ENCODE data around the gene CD14.

Gene CD14

DNA sequence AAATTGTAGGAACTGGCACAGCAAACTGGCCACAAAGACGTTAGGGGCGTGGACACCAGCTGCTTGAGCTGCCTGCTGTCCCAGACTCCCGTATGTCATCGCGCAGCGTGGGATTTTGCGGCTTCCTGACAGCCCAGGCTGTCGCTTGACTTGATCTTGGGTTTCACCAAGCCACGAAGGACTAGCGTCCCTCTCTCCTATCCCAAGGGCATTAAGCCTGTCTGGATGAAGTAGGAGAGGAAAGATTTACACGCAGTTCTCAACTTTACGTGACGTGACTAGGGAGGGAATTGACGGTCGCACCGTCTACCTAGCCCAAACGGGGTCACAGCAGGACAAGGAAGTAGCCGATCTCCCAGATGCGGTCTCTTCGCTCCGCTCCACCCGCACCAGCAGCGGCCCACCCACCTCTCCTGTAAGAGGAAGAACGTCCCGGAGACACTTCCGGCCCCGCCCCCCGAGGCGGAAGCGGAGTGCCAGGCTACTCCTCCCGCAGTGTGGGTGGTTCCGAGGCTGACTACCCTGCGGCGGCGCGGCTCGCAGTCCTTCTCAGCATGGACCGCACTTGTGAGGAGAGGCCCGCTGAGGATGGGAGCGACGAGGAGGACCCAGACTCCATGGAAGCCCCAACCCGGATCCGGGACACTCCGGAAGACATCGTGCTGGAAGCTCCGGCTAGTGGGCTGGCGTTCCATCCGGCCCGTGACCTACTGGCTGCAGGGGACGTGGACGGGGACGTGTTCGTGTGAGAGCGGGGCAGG, 31.6 kb upstream of the CD14 start, which contains the start of gene WDR55 (continued):
- TF ChIP-seq ZBTB21 (tag by site-specific recombination; IDR thresholded peaks at IDR 0.05) (peak; percentile 86), ZNF623 (tag by site-specific recombination; IDR thresholded peaks at IDR 0.05) (no peak), TSHZ1 (tag by site-specific recombination; IDR thresholded peaks at IDR 0.05; ENCODE audit: borderline replicate concordance) (no peak), ZNF416 (tag by site-specific recombination; IDR thresholded peaks at IDR 0.05) (no peak), SCRT1 (tag by site-specific recombination; IDR thresholded peaks at IDR 0.05; ENCODE audit: borderline replicate concordance) (no peak), ZNF600 (tag by site-specific recombination; IDR thresholded peaks at IDR 0.05) (peak; percentile 93), MZF1 (tag by site-specific recombination; IDR thresholded peaks at IDR 0.05; ENCODE audit: borderline replicate concordance) (no peak), ZNF585B (tag by site-specific recombination; IDR thresholded peaks at IDR 0.05) (no peak), BCL6B (tag by site-specific recombination; IDR thresholded peaks at IDR 0.05) (no peak), GLI4 (tag by site-specific recombination; IDR thresholded peaks at IDR 0.05) (no peak), GLIS1 (tag by site-specific recombination; IDR thresholded peaks at IDR 0.05) (peak; percentile 73; the same call in 1 of the 2 replicates), ZNF133 (tag by site-specific recombination; IDR thresholded peaks at IDR 0.05) (no peak), PATZ1 (tag by site-specific recombination; IDR thresholded peaks at IDR 0.05) (peak; percentile 84), ZNF677 (tag by site-specific recombination; IDR thresholded peaks at IDR 0.05) (no peak), ZNF202 (tag by site-specific recombination; IDR thresholded peaks at IDR 0.05; ENCODE audit: borderline replicate concordance) (no peak), ZNF76 (tag by site-specific recombination; IDR thresholded peaks at IDR 0.05; ENCODE audit: borderline replicate concordance, low read depth) (peak; percentile 72)
- TF ChIP-seq, protein P1, sequence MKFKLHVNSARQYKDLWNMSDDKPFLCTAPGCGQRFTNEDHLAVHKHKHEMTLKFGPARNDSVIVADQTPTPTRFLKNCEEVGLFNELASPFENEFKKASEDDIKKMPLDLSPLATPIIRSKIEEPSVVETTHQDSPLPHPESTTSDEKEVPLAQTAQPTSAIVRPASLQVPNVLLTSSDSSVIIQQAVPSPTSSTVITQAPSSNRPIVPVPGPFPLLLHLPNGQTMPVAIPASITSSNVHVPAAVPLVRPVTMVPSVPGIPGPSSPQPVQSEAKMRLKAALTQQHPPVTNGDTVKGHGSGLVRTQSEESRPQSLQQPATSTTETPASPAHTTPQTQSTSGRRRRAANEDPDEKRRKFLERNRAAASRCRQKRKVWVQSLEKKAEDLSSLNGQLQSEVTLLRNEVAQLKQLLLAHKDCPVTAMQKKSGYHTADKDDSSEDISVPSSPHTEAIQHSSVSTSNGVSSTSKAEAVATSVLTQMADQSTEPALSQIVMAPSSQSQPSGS (tag by site-specific recombination; IDR thresholded peaks at IDR 0.05; ENCODE audit: low read depth), result no peak
- TF ChIP-seq, protein P2, sequence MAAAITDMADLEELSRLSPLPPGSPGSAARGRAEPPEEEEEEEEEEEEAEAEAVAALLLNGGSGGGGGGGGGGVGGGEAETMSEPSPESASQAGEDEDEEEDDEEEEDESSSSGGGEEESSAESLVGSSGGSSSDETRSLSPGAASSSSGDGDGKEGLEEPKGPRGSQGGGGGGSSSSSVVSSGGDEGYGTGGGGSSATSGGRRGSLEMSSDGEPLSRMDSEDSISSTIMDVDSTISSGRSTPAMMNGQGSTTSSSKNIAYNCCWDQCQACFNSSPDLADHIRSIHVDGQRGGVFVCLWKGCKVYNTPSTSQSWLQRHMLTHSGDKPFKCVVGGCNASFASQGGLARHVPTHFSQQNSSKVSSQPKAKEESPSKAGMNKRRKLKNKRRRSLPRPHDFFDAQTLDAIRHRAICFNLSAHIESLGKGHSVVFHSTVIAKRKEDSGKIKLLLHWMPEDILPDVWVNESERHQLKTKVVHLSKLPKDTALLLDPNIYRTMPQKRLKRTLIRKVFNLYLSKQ (tag by site-specific recombination; IDR thresholded peaks at IDR 0.05; ENCODE audit: borderline replicate concordance), result no peak
- TF ChIP-seq, protein P3, sequence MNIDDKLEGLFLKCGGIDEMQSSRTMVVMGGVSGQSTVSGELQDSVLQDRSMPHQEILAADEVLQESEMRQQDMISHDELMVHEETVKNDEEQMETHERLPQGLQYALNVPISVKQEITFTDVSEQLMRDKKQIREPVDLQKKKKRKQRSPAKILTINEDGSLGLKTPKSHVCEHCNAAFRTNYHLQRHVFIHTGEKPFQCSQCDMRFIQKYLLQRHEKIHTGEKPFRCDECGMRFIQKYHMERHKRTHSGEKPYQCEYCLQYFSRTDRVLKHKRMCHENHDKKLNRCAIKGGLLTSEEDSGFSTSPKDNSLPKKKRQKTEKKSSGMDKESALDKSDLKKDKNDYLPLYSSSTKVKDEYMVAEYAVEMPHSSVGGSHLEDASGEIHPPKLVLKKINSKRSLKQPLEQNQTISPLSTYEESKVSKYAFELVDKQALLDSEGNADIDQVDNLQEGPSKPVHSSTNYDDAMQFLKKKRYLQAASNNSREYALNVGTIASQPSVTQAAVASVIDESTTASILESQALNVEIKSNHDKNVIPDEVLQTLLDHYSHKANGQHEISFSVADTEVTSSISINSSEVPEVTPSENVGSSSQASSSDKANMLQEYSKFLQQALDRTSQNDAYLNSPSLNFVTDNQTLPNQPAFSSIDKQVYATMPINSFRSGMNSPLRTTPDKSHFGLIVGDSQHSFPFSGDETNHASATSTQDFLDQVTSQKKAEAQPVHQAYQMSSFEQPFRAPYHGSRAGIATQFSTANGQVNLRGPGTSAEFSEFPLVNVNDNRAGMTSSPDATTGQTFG (tag by site-specific recombination; IDR thresholded peaks at IDR 0.05; ENCODE audit: borderline replicate concordance), result no peak

All from HEK293 (cell line).